ENCODE measurements around the gene RYR2. TPM values are rescaled to one million over a fixed set of nuclear protein-coding genes. Genes with fewer than 3 reads are reported as not detected.

Gene RYR2
- total RNA-seq, 1 donor from 2014 or later: 15.2 TPM

DNA sequence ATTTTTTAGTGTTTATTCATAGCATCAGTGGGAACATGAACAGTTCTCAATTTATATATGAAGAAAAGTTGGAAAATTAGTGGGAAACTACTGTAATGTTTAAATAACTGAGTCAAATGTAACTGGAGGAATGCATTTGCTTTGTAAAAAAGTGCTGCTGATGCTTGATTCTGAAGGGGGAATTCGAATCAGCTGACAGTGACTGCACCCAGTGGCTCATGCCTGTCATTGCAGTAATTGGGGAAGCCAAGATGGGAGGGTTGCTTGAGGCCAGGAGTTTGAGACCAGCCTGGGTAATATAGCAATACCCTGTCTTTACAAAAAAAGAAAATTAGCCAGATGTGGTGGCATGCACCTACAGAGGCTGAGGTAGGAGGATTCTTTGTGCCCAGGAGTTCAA, 450.4 kb downstream of the RYR2 start:
- intact Hi-C loops (cut with DNase I): no loop called here
- H3K36me3 ChIP-seq: peaks cover 0 to 4% of the 10 kb centered on the region in 2 donors
- TF ChIP-seq, protein P1, sequence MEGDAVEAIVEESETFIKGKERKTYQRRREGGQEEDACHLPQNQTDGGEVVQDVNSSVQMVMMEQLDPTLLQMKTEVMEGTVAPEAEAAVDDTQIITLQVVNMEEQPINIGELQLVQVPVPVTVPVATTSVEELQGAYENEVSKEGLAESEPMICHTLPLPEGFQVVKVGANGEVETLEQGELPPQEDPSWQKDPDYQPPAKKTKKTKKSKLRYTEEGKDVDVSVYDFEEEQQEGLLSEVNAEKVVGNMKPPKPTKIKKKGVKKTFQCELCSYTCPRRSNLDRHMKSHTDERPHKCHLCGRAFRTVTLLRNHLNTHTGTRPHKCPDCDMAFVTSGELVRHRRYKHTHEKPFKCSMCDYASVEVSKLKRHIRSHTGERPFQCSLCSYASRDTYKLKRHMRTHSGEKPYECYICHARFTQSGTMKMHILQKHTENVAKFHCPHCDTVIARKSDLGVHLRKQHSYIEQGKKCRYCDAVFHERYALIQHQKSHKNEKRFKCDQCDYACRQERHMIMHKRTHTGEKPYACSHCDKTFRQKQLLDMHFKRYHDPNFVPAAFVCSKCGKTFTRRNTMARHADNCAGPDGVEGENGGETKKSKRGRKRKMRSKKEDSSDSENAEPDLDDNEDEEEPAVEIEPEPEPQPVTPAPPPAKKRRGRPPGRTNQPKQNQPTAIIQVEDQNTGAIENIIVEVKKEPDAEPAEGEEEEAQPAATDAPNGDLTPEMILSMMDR (IDR thresholded peaks at IDR 0.05): no peak
- H3K27me3 ChIP-seq: no peaks in the 10 kb centered on the region
- no peak overlapping the region for H3K27ac ChIP-seq
- H3K4me1 ChIP-seq: no peaks in the 10 kb centered on the region
- H3K4me3 ChIP-seq: no peak overlapping the region
- DNase-seq (ENCODE audit: low spot score in 2 of 2): no peak
- H3K9me3 ChIP-seq: no peaks in the 10 kb centered on the region

DNA sequence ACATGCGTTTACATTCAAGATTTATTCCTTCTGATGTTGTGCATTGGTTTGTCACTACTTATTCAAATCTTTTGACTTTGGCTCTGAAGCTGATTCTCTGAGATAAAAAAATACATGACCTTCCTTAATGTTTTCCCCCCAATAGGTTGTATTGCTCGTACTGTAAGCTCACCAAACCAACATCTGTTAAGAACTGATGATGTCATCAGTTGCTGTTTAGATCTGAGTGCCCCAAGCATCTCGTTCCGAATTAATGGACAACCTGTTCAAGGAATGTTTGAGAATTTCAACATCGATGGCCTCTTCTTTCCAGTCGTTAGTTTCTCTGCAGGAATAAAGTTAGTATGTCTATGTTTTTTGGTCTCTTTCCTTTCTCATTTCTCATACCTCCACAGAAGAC, 458.6 kb downstream of the RYR2 start:
- peaks cover 2 to 6% of the 10 kb centered on the region in 2 donors for H3K36me3 ChIP-seq
- intact Hi-C loops (cut with DNase I): no loop called here

GRCh38 chr1:237503292-237503691, 461.3 kb downstream of the RYR2 start:
- Histone ChIP-seq H3K27me3 (no peaks in the 10 kb centered on the region), H3K36me3 (peaks cover 2 to 10% of the 10 kb centered on the region in 2 donors), H3K27ac (no peak overlapping the region), H3K4me3 (no peak overlapping the region), H3K9me3 (no peaks in the 10 kb centered on the region), H3K4me1 (no peaks in the 10 kb centered on the region)
- no peak for DNase-seq (ENCODE audit: low spot score in 2 of 2)
- intact Hi-C loops (cut with DNase I): no loop called here
- TF ChIP-seq, protein P1 (IDR thresholded peaks at IDR 0.05): no peak

More for the DNA sequence above, 458.6 kb downstream of the RYR2 start:
- Histone ChIP-seq H3K27ac (no peak overlapping the region), H3K4me1 (no peaks in the 10 kb centered on the region), H3K4me3 (no peak overlapping the region), H3K27me3 (no peaks in the 10 kb centered on the region), H3K9me3 (no peaks in the 10 kb centered on the region)
- DNase-seq (ENCODE audit: low spot score in 2 of 2): no peak
- TF ChIP-seq, protein P1 (IDR thresholded peaks at IDR 0.05): no peak

GRCh38 chr1:237507005-237507404, 465.0 kb downstream of the RYR2 start:
- TF ChIP-seq, protein P1 (IDR thresholded peaks at IDR 0.05): no peak
- Histone ChIP-seq H3K4me1 (no peaks in the 10 kb centered on the region), H3K9me3 (no peaks in the 10 kb centered on the region), H3K27me3 (no peaks in the 10 kb centered on the region), H3K36me3 (peaks cover 2 to 10% of the 10 kb centered on the region in 2 donors), H3K4me3 (no peak overlapping the region), H3K27ac (no peak overlapping the region)
- DNase-seq (ENCODE audit: low spot score in 2 of 2): no peak
- intact Hi-C loops (cut with DNase I): no loop called here

GRCh38 chr1:237509748-237510147, 467.8 kb downstream of the RYR2 start:
- no peak for DNase-seq (ENCODE audit: low spot score in 2 of 2)
- intact Hi-C loops (cut with DNase I): no loop called here
- Histone ChIP-seq H3K4me1 (no peaks in the 10 kb centered on the region), H3K27me3 (no peaks in the 10 kb centered on the region), H3K9me3 (no peaks in the 10 kb centered on the region), H3K36me3 (peaks cover under 1 to 3% of the 10 kb centered on the region in 2 donors), H3K4me3 (no peak overlapping the region), H3K27ac (no peak overlapping the region)
- TF ChIP-seq, protein P1 (IDR thresholded peaks at IDR 0.05): no peak

GRCh38 chr1:237525102-237525501, 483.1 kb downstream of the RYR2 start:
- DNase-seq (ENCODE audit: low spot score in 2 of 2): no peak
- Histone ChIP-seq H3K4me1 (no peaks in the 10 kb centered on the region), H3K4me3 (no peak overlapping the region), H3K9me3 (no peaks in the 10 kb centered on the region), H3K36me3 (peaks cover 0 to 2% of the 10 kb centered on the region in 2 donors), H3K27me3 (no peaks in the 10 kb centered on the region), H3K27ac (no peak overlapping the region)
- TF ChIP-seq, protein P1 (IDR thresholded peaks at IDR 0.05): no peak
- intact Hi-C loops (cut with DNase I): no loop called here
